Fibroblast of skin of left quadriceps (primary cell): ENCODE measurements around the gene INSM1.
"Not testable (repeated sequence)": the region's sequence is repeated elsewhere in the genome, so short reads cannot be mapped to it uniquely, and the experiment has no call there.

ENCODE experiments used
- DNase-seq, 2 experiments: peaks; one replicate each; pipeline ENCODE4 v3.0.0-alpha.2; 2013; ENCODE audit warnings: low read depth in 2 of 2

Gene INSM1

GRCh38 chr20:20367575-20368417, at the start of gene INSM1:
Gene INSM1 (plus strand): TSS chr20:20368104. CDS start chr20:20368268, 164 bp downstream.
- no peak for DNase-seq

- DNase-seq: no peak
Observed at GRCh38 chr20:20318365-20319161, 49.3 kb upstream of the INSM1 start.

- DNase-seq: no peak
Observed at GRCh38 chr20:20321134-20321533, 46.8 kb upstream of the INSM1 start.

GRCh38 chr20:20321917-20322316, 46.0 kb upstream of the INSM1 start:
- no peak for DNase-seq

- no peak for DNase-seq
Observed at GRCh38 chr20:20322912-20323311, 45.0 kb upstream of the INSM1 start.

GRCh38 chr20:20327746-20328145, 40.2 kb upstream of the INSM1 start:
- no peak for DNase-seq

- no peak for DNase-seq
Observed at GRCh38 chr20:20329564-20329963, 38.3 kb upstream of the INSM1 start.

GRCh38 chr20:20331156-20331555, 36.7 kb upstream of the INSM1 start:
- no peak for DNase-seq

GRCh38 chr20:20331817-20332216, 36.1 kb upstream of the INSM1 start:
- DNase-seq: no peak

GRCh38 chr20:20333866-20334265, 34.0 kb upstream of the INSM1 start:
- no peak for DNase-seq

- no peak for DNase-seq
Observed at GRCh38 chr20:20334489-20334888, 33.4 kb upstream of the INSM1 start.

- DNase-seq: no peak
Observed at GRCh38 chr20:20338133-20338730, 29.7 kb upstream of the INSM1 start.

- no peak for DNase-seq
Observed at GRCh38 chr20:20340443-20340842, 27.5 kb upstream of the INSM1 start.

- DNase-seq: no peak
Observed at GRCh38 chr20:20341371-20341770, 26.5 kb upstream of the INSM1 start.

GRCh38 chr20:20342066-20342465, 25.8 kb upstream of the INSM1 start:
- peak in 1 of 2 experiments; percentile 0 for DNase-seq

GRCh38 chr20:20343932-20344331, 24.0 kb upstream of the INSM1 start:
- DNase-seq: no peak

GRCh38 chr20:20344476-20344875, 23.4 kb upstream of the INSM1 start:
- DNase-seq: no peak

GRCh38 chr20:20353576-20353975, 14.3 kb upstream of the INSM1 start:
- DNase-seq: no peak

GRCh38 chr20:20355503-20355902, 12.4 kb upstream of the INSM1 start:
- not testable (repeated sequence) for DNase-seq

GRCh38 chr20:20358801-20359200, 9.1 kb upstream of the INSM1 start:
- DNase-seq: no peak

- DNase-seq: no peak
Observed at GRCh38 chr20:20359628-20360027, 8.3 kb upstream of the INSM1 start.

GRCh38 chr20:20360464-20360863, 7.4 kb upstream of the INSM1 start:
- peak; percentile 27 to 28 for DNase-seq
